Neuronal stem cell (in vitro differentiated cells): ENCODE measurements around the gene RAPH1.

Experiments used
- DNase-seq: peaks from one replicate; pipeline ENCODE4 v3.0.0-alpha.2; 2013; ENCODE audit warnings: low spot score
- H2AFZ ChIP-seq: one replicate; pipeline ENCODE4 v1.6.1; 2013; ENCODE audit warnings: mild to moderate bottlenecking, low read length, inconsistent platforms
- H2AK5ac ChIP-seq: 2 replicates; pipeline ENCODE4 v1.6.1; 2013; ENCODE audit warnings: low read depth, mild to moderate bottlenecking, inconsistent platforms, low read length, moderate library complexity, mixed read lengths
- H2BK120ac ChIP-seq: 2 replicates; pipeline ENCODE4 v1.6.1; 2013; ENCODE audit warnings: low read depth, mild to moderate bottlenecking, inconsistent platforms, low read length, moderate library complexity, mixed read lengths
- H2BK12ac ChIP-seq: one replicate; pipeline ENCODE4 v1.6.1; 2013; ENCODE audit warnings: low read length, inconsistent platforms
- H2BK15ac ChIP-seq: 2 replicates; pipeline ENCODE4 v1.6.1; 2013; ENCODE audit warnings: mild to moderate bottlenecking, low read length, inconsistent platforms, mixed read lengths
- H2BK5ac ChIP-seq: one replicate; pipeline ENCODE4 v1.6.1; 2013; ENCODE audit warnings: inconsistent platforms, mild to moderate bottlenecking, low read length, moderate library complexity
- H3K14ac ChIP-seq: one replicate; pipeline ENCODE4 v1.6.1; 2013; ENCODE audit warnings: low read length, inconsistent platforms
- H3K18ac ChIP-seq: 2 replicates; pipeline ENCODE4 v1.6.1; 2013; ENCODE audit warnings: low read length, inconsistent platforms
- H3K23ac ChIP-seq: 2 replicates; pipeline ENCODE4 v1.6.1; 2013; ENCODE audit warnings: low read depth, mild to moderate bottlenecking, mixed read lengths, low read length, inconsistent platforms; ENCODE audit not compliant: poor library complexity
- H3K27ac ChIP-seq: replicated peaks from 3 replicates; pipeline ENCODE4 v1.5.1; 2013; ENCODE audit warnings: low read length, inconsistent platforms
- H3K27me3 ChIP-seq, 3 experiments: 2 replicates each; pipeline ENCODE4 v1.6.1; 2013; ENCODE audit warnings: low read length in 3 of 3, mild to moderate bottlenecking in 2 of 3, inconsistent platforms in 1 of 3, low read depth in 1 of 3, mixed read lengths in 1 of 3, moderate library complexity in 1 of 3; ENCODE audit not compliant: control insufficient read depth in 3 of 3, insufficient read depth in 3 of 3
- H3K36me3 ChIP-seq, 2 donors: replicated peaks in 1 of 2; 2 replicates each; pipeline ENCODE4 v1.6.1; 2013; ENCODE audit warnings: low read length in 2 of 2; ENCODE audit not compliant: control insufficient read depth in 2 of 2, insufficient read depth in 2 of 2
- H3K4ac ChIP-seq: 2 replicates; pipeline ENCODE4 v1.6.1; 2013; ENCODE audit warnings: inconsistent platforms, mild to moderate bottlenecking, low read length, moderate library complexity
- H3K4me1 ChIP-seq, 2 donors: 1 replicate in 1 of 2; 2 replicates in 1 of 2; pipeline ENCODE4 v1.6.1; 2013; ENCODE audit warnings: low read length in 2 of 2, low read depth in 1 of 2; ENCODE audit not compliant: control insufficient read depth in 2 of 2, insufficient read depth in 1 of 2
- H3K4me2 ChIP-seq: one replicate; pipeline ENCODE4 v1.6.1; 2013; ENCODE audit warnings: mild to moderate bottlenecking, low read length, inconsistent platforms; ENCODE audit not compliant: insufficient read depth, poor library complexity, severe bottlenecking
- H3K4me3 ChIP-seq, 2 donors: 2 replicates each; pipeline ENCODE4 v1.5.1; 2013; ENCODE audit warnings: low read length in 2 of 2, mild to moderate bottlenecking in 2 of 2, inconsistent platforms in 1 of 2, moderate library complexity in 1 of 2
- H3K79me1 ChIP-seq: one replicate; pipeline ENCODE4 v1.6.1; 2013; ENCODE audit warnings: low read depth, mild to moderate bottlenecking, inconsistent platforms, low read length, moderate library complexity
- H3K9ac ChIP-seq: one replicate; pipeline ENCODE4 v1.6.1; 2013; ENCODE audit warnings: mild to moderate bottlenecking, low read depth, low read length, inconsistent platforms; ENCODE audit not compliant: poor library complexity
- H3K9me3 ChIP-seq, 2 donors: replicated peaks in 1 of 2; 2 replicates each; pipeline versions ENCODE3 to v1.6.1; 2013; ENCODE audit warnings: low read length in 2 of 2, mild to moderate bottlenecking in 2 of 2, inconsistent platforms in 1 of 2, low read depth in 1 of 2, mixed read lengths in 1 of 2, moderate library complexity in 1 of 2; ENCODE audit not compliant: control insufficient read depth in 2 of 2, insufficient read depth in 1 of 2
- H4K8ac ChIP-seq: one replicate; pipeline ENCODE4 v1.6.1; 2013; ENCODE audit warnings: low read depth, mild to moderate bottlenecking, inconsistent platforms, low read length, moderate library complexity
- H4K91ac ChIP-seq: one replicate; pipeline ENCODE4 v1.6.1; 2013; ENCODE audit warnings: low read length, low read depth, mild to moderate bottlenecking, inconsistent platforms; ENCODE audit not compliant: poor library complexity
- WGBS, 2 donors: extraction: QIAGEN DNeasy Blood & Tissue Kit; methylation state at CpG; one replicate each; pipeline ENCODE4 v1.1.7; 2013; ENCODE audit warnings: missing lambda C conversion rate in 2 of 2, mixed read lengths in 1 of 2; ENCODE audit not compliant: insufficient read length in 2 of 2, insufficient replicate concordance in 1 of 2; ENCODE audit errors: extremely low coverage in 2 of 2; 5-methylcytosine and 5-hydroxymethylcytosine counted together

The RAPH1 gene

DNA sequence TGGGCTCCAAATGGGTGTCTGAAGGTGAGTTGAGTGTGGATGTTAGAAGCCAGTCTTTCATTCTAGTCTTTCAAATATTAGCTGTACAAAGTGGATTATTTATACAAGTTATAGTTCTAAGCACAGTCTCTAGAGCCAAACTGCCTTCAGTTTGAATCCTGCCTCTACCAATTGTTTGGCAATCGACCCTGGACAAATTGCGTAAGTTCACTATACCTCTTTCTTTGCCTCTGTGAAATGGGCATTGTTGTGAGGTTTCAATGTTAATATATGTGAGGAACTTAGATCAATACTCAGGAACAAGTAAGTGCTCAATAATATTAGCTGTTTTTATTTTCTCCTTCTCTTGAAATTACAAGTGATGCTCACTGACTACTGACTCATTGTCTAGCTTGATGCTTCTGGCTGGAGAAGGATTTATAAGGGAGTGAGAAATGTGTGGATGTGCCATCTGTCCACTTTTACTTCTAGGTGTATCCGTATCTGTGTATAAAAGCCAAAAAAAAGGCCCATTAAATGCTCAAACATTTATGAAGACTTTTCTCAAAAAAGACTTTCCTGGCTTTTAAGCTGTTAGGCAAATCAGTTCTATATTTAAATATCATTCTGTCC, 48.1 kb upstream of the RAPH1 start:
- Histone ChIP-seq H3K4me1 (no peaks in the 10 kb centered on the region), H3K4me2 (no peak overlapping the region), H3K4ac (no peak overlapping the region), H3K4me3 (no peak overlapping the region), H2BK120ac (no peak overlapping the region), H4K91ac (no peak overlapping the region), H2AK5ac (no peak overlapping the region), H3K27me3 (no peaks in the 10 kb centered on the region), H2BK5ac (no peak overlapping the region), H3K79me1 (no peaks in the 10 kb centered on the region), H3K23ac (no peak overlapping the region), H3K14ac (no peak overlapping the region), H4K8ac (no peak overlapping the region), H2BK15ac (no peak overlapping the region), H3K9me3 (no peaks in the 10 kb centered on the region), H2AFZ (no peak overlapping the region), H2BK12ac (no peak overlapping the region), H3K9ac (no peak overlapping the region), H3K27ac (no peak overlapping the region), H3K36me3 (no peaks in the 10 kb centered on the region), H3K18ac (no peak overlapping the region)
- DNase-seq, result no peak
- no CpG with 5 or more reads among the region's 3 CpGs for WGBS, 2 donors

DNA sequence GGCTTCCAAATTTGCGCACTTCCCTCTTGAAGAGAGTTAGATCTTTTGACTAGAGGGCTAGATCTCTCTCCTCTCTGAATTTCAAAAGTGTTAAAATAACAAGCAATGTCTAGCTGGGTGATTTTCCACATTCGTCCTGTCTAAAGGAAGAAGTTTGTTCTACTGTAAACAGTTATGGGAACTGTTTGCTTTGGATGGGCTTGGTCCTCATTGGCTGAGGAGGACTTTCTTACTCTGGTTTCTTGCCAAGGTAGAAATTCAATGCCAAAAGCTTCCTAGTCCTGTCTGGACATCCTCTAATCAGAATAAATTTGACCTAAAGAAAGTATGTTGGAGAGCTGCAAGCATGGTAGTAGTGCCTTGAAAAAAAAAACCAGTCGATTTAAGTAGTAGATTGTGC, 47.4 kb upstream of the RAPH1 start:
- Histone ChIP-seq H2BK15ac (no peak overlapping the region), H3K9me3 (no peaks in the 10 kb centered on the region), H2BK120ac (no peak overlapping the region), H3K4ac (no peak overlapping the region), H3K79me1 (no peaks in the 10 kb centered on the region), H2BK5ac (no peak overlapping the region), H3K4me3 (no peak overlapping the region), H3K14ac (no peak overlapping the region), H3K4me1 (no peaks in the 10 kb centered on the region), H3K4me2 (no peak overlapping the region), H2AFZ (no peak overlapping the region), H2AK5ac (no peak overlapping the region), H3K27ac (no peak overlapping the region), H3K18ac (no peak overlapping the region), H3K9ac (no peak overlapping the region), H4K91ac (no peak overlapping the region), H3K27me3 (no peaks in the 10 kb centered on the region), H2BK12ac (no peak overlapping the region), H3K36me3 (no peaks in the 10 kb centered on the region), H3K23ac (no peak overlapping the region), H4K8ac (no peak overlapping the region)
- WGBS, 2 donors, result no CpG with 5 or more reads among the region's 3 CpGs
- DNase-seq, result no peak

DNA sequence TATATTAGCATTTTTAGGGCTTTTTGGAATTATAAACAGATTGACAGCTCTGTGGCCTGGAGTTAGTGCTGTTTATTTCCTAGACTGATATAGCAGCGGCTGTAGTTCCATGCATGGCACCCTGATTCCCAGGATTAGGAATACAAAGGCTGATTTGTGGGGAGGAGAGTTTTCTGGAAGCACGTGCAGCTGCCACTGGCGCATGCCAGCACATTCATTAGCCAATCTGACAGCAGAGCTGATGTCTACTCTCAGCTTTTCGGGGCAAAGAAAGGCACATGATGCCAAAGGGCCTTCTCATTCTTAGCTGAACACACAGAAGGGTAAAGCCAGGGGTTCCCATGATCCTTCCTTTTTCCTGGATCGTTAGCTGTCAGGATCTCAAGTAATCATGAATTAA, 45.7 kb upstream of the RAPH1 start:
- no peak overlapping the region for H3K9ac ChIP-seq
- H3K4ac ChIP-seq, result no peak overlapping the region
- H3K9me3 ChIP-seq, result no peaks in the 10 kb centered on the region
- H3K14ac ChIP-seq, result no peak overlapping the region
- no peak overlapping the region for H3K4me3 ChIP-seq
- no peak overlapping the region for H3K18ac ChIP-seq
- no peak overlapping the region for H2AFZ ChIP-seq
- no peak overlapping the region for H4K91ac ChIP-seq
- no peak overlapping the region for H2BK12ac ChIP-seq
- H3K23ac ChIP-seq, result no peak overlapping the region
- no peak overlapping the region for H3K4me2 ChIP-seq
- no peak overlapping the region for H2BK15ac ChIP-seq
- H4K8ac ChIP-seq, result no peak overlapping the region
- WGBS, 2 donors, result no CpG with 5 or more reads among the region's 5 CpGs
- no peaks in the 10 kb centered on the region for H3K36me3 ChIP-seq
- no peaks in the 10 kb centered on the region for H3K79me1 ChIP-seq
- no peak overlapping the region for H3K27ac ChIP-seq
- no peak overlapping the region for H2BK120ac ChIP-seq
- H3K4me1 ChIP-seq, result no peaks in the 10 kb centered on the region
- no peak overlapping the region for H2AK5ac ChIP-seq
- H2BK5ac ChIP-seq, result no peak overlapping the region
- peaks cover 0 to under 1% (median 0%) of the 10 kb centered on the region in 3 experiments for H3K27me3 ChIP-seq
- no peak for DNase-seq

DNA sequence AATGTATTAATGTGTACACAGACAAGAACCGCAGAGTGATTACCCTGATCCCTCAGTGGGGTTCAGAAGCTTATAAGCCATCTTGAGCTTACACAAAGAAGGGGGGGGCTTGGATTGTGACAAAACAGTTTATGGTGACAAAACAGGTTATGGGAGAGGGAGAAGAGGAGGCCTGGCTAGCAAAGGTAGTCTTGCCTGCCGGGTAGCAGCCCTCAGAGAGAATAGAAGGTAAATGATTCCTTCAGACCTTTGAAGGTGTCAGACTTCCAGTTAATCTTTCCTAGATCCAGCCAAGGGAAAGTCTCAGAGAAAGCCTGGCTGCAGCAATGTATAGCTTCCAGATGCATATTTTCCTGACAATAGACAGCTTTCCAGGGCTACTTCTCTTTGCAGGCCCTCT, 44.6 kb upstream of the RAPH1 start:
- Histone ChIP-seq H2BK12ac (no peak overlapping the region), H3K27me3 (peaks cover 0 to 6% (median 0%) of the 10 kb centered on the region in 3 experiments), H3K18ac (no peak overlapping the region), H2BK5ac (no peak overlapping the region), H3K14ac (no peak overlapping the region), H3K4me2 (no peak overlapping the region), H2AFZ (no peak overlapping the region), H3K9ac (no peak overlapping the region), H3K4me3 (no peak overlapping the region), H2AK5ac (no peak overlapping the region), H3K79me1 (no peaks in the 10 kb centered on the region), H4K91ac (no peak overlapping the region), H3K4me1 (no peaks in the 10 kb centered on the region), H2BK120ac (no peak overlapping the region), H4K8ac (no peak overlapping the region), H3K27ac (no peak overlapping the region), H2BK15ac (no peak overlapping the region), H3K36me3 (no peaks in the 10 kb centered on the region), H3K23ac (no peak overlapping the region), H3K4ac (no peak overlapping the region), H3K9me3 (no peaks in the 10 kb centered on the region)
- DNase-seq, result no peak
- WGBS, 2 donors, result no CpG with 5 or more reads among the region's 2 CpGs
